HG03135 (cell line): ENCODE results near the gene PLGRKT.
"Not testable (repeated sequence)": the region's sequence is repeated elsewhere in the genome, so short reads cannot be mapped to it uniquely, and the experiment has no call there.

Source experiments
- ATAC-seq: cut with Tn5 transposase; IDR thresholded peaks from one replicate; pipeline ENCODE4 v1.9.1; 2021; ENCODE audit warnings: mild to moderate bottlenecking, moderate library complexity; ENCODE audit not compliant: unreplicated experiment

The PLGRKT gene

DNA sequence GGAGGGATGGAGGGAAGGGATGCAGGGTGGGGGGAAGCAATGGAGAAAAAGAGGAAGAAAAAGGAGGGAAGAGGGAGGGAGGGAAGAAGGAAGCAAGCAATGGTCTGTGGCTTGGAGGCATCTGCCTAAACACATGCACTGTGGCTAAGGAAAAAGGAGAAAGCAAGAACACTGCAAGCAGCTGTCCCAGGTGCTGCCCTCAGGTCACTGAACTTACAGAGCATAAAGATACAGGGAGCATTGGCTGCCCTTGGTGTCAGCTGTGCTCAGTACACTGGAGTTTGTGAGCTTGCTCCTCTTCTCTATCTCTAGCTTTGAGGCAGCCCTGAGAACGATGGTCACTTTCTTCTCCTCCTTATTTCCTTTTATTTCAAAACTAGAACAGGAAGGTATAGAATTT, 116.1 kb downstream of the PLGRKT start:
- ATAC-seq, result not testable (repeated sequence)

DNA sequence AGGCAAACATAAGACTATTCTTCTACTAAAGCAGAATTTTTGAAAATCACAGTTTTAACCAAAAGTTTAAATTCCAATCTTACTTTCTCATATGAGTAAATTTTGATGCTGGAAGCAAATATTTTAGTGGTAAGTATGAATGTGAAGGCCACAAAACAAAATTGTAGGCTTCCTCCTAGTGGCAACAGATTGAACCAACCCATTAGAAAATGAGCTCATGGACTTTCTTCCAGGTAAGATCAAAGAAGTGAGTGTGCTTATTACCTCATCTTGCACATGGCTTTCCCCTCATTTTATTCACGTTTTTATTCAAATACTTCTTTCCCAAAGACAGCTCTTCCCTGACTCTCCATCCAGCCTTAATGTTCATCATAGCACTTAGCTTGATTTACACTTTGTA, 116.7 kb downstream of the PLGRKT start:
- ATAC-seq, result no peak

DNA sequence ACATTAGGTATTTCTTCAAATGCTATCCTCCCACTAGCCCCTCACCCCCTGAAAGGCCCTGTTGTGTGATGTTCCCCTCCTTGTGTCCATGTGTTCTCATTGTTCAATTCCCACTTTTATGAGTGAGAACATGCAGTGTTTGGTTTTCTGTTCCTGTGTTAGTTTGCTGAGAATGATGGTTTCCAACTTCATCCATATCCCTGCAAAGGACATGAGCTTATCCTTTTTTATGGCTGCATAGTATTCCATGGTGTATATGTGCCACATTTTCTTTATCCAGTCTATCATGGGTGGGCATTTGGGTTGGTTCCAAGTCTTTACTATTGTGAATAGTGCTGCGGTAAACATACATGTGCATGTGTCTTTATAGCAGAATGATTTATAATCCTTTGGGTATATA, 121.3 kb downstream of the PLGRKT start:
- ATAC-seq, result not testable (repeated sequence)

DNA sequence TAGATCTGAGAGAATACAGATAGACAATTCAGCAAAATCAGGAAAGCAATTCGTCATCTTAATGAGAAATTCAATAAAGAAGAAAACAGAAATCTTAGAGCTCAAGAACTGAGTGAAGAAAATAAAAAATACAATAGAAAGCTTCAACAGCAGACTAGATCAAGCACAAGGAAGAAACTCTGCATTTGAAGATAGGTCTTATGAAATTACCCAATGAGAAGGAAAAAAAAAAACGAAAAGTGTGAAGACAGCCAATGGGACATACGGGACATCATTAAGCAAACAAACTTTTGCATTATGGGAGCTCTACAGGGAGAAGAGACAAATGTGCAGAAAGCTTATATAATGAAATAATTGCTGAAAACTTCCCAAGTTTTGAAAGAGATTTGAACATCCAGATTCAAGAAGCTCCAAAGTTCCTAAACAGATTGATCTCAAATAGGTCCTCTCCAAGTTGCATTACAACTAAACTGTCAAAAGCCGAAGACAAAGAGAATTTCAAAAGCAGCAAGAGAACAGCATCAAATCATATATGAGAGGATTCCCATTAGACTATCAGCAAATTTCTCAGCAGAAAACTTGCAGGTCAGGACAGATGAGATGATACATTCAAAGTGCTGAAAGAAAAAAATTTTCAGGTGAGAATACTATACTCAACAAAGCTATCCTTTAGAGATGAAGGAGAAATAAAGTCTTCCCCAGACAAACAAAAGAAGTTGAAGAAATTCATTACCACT, 122.4 kb downstream of the PLGRKT start:
- ATAC-seq, result no peak

DNA sequence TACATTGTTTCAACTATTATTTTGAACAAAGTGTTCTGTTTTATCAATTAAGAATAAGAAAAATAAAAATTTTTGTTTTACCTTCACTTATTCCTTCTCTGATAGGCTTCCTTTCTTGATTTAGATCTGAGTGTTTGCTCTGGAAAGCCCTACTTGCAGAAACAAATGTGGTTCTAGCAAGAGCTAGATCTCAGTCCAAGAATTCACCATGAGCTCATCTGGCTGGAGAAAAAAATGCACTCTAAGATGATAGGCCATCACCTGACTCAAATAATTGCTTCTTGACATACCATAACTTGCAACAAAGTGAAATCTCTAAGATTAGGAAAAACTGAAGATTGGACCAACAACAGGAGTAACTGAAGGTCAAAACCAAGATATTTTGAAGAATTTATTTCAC, 126.9 kb downstream of the PLGRKT start:
- no peak for ATAC-seq
